H1 (cell line): Measurements from ENCODE around the gene SRCIN1. TPM values are rescaled to one million over a fixed set of nuclear protein-coding genes. Genes with fewer than 3 reads are reported as not detected.

Experiments
- CBX5 ChIP-seq: fragments of 300-800, 300-1000 bp; sonication (generic); IDR thresholded peaks from 2 replicates; pipeline ENCODE4 v1.7.1; 2016; ENCODE audit warnings: antibody characterized with exemption, low read length, low read depth
- MAX ChIP-seq: IDR thresholded peaks from 2 replicates; pipeline ENCODE4 v1.6.1; 2012; ENCODE audit warnings: inconsistent platforms
- polyA plus RNA-seq, 7 experiments: library from polyadenylated mRNA; depleted of rRNA in 3 of 7; stranded (reverse) in 5 of 7; unstranded in 2 of 7; fragments of >200 nt in 5 of 7; fragments of 200-250 nt in 2 of 7; gene quantifications; 1 replicate in 5 of 7; 2 replicates in 1 of 7; 4 replicates in 1 of 7; pipeline versions ENCODE4 v1.2.1 to v1.2.3, GENCODE V29; 2011 to 2013; ENCODE audit warnings: missing spikeins in 2 of 7, mixed read lengths in 2 of 7
- total RNA-seq: library from RNA; stranded (reverse); fragmentation: NEBNext Ultra II Directional; extraction: Animal tissue kit (Norgen Biotek cat#: 25700); gene quantifications from 2 replicates; pipeline ENCODE4 v1.2.1, GENCODE V29; 2021

Gene SRCIN1
- total and polyA plus RNA-seq, 2 of the 8 experiments (the other 6 are each of a cell fraction or from before 2014, with no cell fraction given): 2.8 to 3.8 TPM

GRCh38 chr17:38566666-38567031 lies 39.1 kb downstream of the SRCIN1 start (continued):
- TF ChIP-seq MAX (no peak), CBX5 (no peak)
